Stomach (tissue), 9 donors: ENCODE data around the gene VOPP1. TPM values are rescaled to one million over a fixed set of nuclear protein-coding genes. Genes with fewer than 3 reads are reported as not detected.

Experiments used
- DNase-seq, 2 donors: peaks; one replicate each; pipeline versions ENCODE4 v3.0.0 to v3.0.0-alpha.2; 2013 to 2019
- H3K27ac ChIP-seq, 5 donors: fragments of 200-600 bp in 4 of 5; sonication (generic) in 4 of 5; one replicate each; pipeline ENCODE4 v1.5.1; 2013 to 2019; ENCODE audit warnings: mild to moderate bottlenecking in 1 of 5, moderate library complexity in 1 of 5
- H3K27me3 ChIP-seq, 3 donors: fragments of 200-600 bp; sonication (generic); one replicate each; pipeline ENCODE4 v1.5.1; 2017 to 2019; ENCODE audit warnings: mixed run types in 1 of 3
- H3K36me3 ChIP-seq, 4 donors: fragments of 200-600 bp; sonication (generic); 1 replicate in 3 of 4; 2 replicates in 1 of 4; pipeline ENCODE4 v1.5.1; 2016 to 2019
- H3K4me1 ChIP-seq, 4 donors: fragments of 200-600 bp; sonication (generic); one replicate each; pipeline ENCODE4 v1.5.1; 2016 to 2019
- H3K4me3 ChIP-seq, 4 donors: fragments of 200-600 bp; sonication (generic) in 3 of 4; one replicate each; pipeline ENCODE4 v1.5.1; 2016 to 2019; ENCODE audit warnings: mild to moderate bottlenecking in 1 of 4
- H3K9me3 ChIP-seq, 4 donors: fragments of 200-600 bp; sonication (generic); one replicate each; pipeline ENCODE4 v1.5.1; 2016 to 2019
- EP300 ChIP-seq: sonication (generic); formaldehyde crosslinking; IDR thresholded peaks from one replicate; pipeline ENCODE4 v1.6.1; 2017; ENCODE audit warnings: antibody characterized with exemption
- POLR2A ChIP-seq, 4 donors: fragments of 450-650 bp; IDR thresholded peaks; one replicate each; pipeline ENCODE4 v1.6.1; 2016; ENCODE audit warnings: antibody characterized with exemption in 4 of 4, control low read depth in 2 of 4, mild to moderate bottlenecking in 1 of 4, moderate library complexity in 1 of 4
- POLR2AphosphoS5 ChIP-seq, 3 donors: sonication (generic); formaldehyde crosslinking; IDR thresholded peaks; one replicate each; pipeline ENCODE4 v1.6.1; 2016; ENCODE audit warnings: antibody characterized with exemption in 3 of 3
- WGBS, 5 donors: extraction: QIAGEN DNeasy Blood & Tissue Kit in 3 of 5; methylation state at CpG; one replicate each; pipeline versions ENCODE4 v1.1.5 to v1.1.7; 2013 to 2018; 5-methylcytosine and 5-hydroxymethylcytosine counted together
- intact Hi-C: fragments of 100-400 bp; cut with DNase I; formaldehyde crosslinking; loops from one replicate; pipeline ENCODE4 v1.15.1; 2023; ENCODE audit warnings: low total_unique reads
- polyA plus RNA-seq, 3 donors: library from polyadenylated mRNA; stranded (reverse); fragments of 200-250 nt; gene quantifications; one replicate each; pipeline ENCODE4 v1.2.3, GENCODE V29; 2013
- total RNA-seq, 5 donors: library from RNA; depleted of rRNA; stranded (reverse); fragments of >200 nt; gene quantifications; one replicate each; pipeline versions ENCODE4 v1.1.0 to v1.2.3, GENCODE V29; 2014 to 2016
- TF ChIP-seq, protein P1 (sequence below), 7 experiments: fragments of 450-650 bp in 4 of 7; fragments of 200-600 bp in 3 of 7; sonication (generic) in 3 of 7; IDR thresholded peaks; one replicate each; pipeline ENCODE4 v1.5.1; 2016 to 2019; ENCODE audit warnings: antibody characterized with exemption in 7 of 7, control low read depth in 2 of 7, mild to moderate bottlenecking in 1 of 7
- donor health status: healthy with polysubstance abuse.
- donor health status: Bipolar disorder and iron deficiency.
- donor health status: healthy.

The VOPP1 gene
- total and polyA plus RNA-seq, 8 donors: 14.0 to 117 (median 37.0) TPM

GRCh38 chr7:55574051-55574717 is 1.9 kb upstream of the VOPP1 start:
- peak overlapping the region in 2 of 5 donors; percentile 49 to 95 for H3K27ac ChIP-seq
- no peak for DNase-seq
- peaks cover 30 to 44% (median 41%) of the 10 kb centered on the region in 4 donors for H3K4me1 ChIP-seq
- no peaks in the 10 kb centered on the region for H3K36me3 ChIP-seq
- intact Hi-C loops: no loop called here
- no peak overlapping the region for H3K4me3 ChIP-seq
- WGBS, 5 donors: 16 to 39% (median 35%) methylated on average over 3 of the region's 3 CpGs
- H3K9me3 ChIP-seq: no peaks in the 10 kb centered on the region
- TF ChIP-seq EP300: no peak
- TF ChIP-seq POLR2AphosphoS5 (IDR thresholded peaks at IDR 0.05): peak in 2 of 3 donors; percentile 10 to 18
- H3K27me3 ChIP-seq: no peaks in the 10 kb centered on the region

- H3K4me3 ChIP-seq: peak overlapping the region; percentile 79 to 98 (median 96)
- peak overlapping the region in 4 of 5 donors; percentile 89 to 95 (median 92) for H3K27ac ChIP-seq
- no peaks in the 10 kb centered on the region for H3K27me3 ChIP-seq
- TF ChIP-seq EP300 (no peak), POLR2A (IDR thresholded peaks at IDR 0.05) (no peak), POLR2AphosphoS5 (IDR thresholded peaks at IDR 0.05) (no peak)
- TF ChIP-seq, protein P1, sequence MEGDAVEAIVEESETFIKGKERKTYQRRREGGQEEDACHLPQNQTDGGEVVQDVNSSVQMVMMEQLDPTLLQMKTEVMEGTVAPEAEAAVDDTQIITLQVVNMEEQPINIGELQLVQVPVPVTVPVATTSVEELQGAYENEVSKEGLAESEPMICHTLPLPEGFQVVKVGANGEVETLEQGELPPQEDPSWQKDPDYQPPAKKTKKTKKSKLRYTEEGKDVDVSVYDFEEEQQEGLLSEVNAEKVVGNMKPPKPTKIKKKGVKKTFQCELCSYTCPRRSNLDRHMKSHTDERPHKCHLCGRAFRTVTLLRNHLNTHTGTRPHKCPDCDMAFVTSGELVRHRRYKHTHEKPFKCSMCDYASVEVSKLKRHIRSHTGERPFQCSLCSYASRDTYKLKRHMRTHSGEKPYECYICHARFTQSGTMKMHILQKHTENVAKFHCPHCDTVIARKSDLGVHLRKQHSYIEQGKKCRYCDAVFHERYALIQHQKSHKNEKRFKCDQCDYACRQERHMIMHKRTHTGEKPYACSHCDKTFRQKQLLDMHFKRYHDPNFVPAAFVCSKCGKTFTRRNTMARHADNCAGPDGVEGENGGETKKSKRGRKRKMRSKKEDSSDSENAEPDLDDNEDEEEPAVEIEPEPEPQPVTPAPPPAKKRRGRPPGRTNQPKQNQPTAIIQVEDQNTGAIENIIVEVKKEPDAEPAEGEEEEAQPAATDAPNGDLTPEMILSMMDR (IDR thresholded peaks at IDR 0.05): no peak
- DNase-seq: no peak
- intact Hi-C loops: no loop called here
- H3K9me3 ChIP-seq: no peaks in the 10 kb centered on the region
- H3K4me1 ChIP-seq: peaks cover 35 to 51% (median 49%) of the 10 kb centered on the region in 4 donors
- 50 to 61% (median 58%) methylated on average over 9 of the region's 9 CpGs for WGBS, 5 donors
- H3K36me3 ChIP-seq: no peaks in the 10 kb centered on the region
Measured at GRCh38 chr7:55573234-55573900, 1.1 kb upstream of the VOPP1 start.

- TF ChIP-seq POLR2AphosphoS5 (IDR thresholded peaks at IDR 0.05) (peak in 1 of 3 donors; percentile 9), EP300 (no peak)
- TF ChIP-seq, protein P1 (IDR thresholded peaks at IDR 0.05): no peak
- Histone ChIP-seq H3K4me1 (peaks cover 35 to 65% (median 55%) of the 10 kb centered on the region in 4 donors), H3K36me3 (no peaks in the 10 kb centered on the region), H3K4me3 (peak overlapping the region; percentile 79 to 98 (median 96)), H3K27ac (peak overlapping the region; percentile 89 to 95 (median 93)), H3K9me3 (no peaks in the 10 kb centered on the region), H3K27me3 (no peaks in the 10 kb centered on the region)
- DNase-seq: peak; percentile 71 to 82
- whole genome bisulfite sequencing, 5 donors: 0 to 1% (median 1%) methylated on average over 31 to 87 of the region's 97 CpGs
- intact Hi-C loops: no loop called here
Measured at GRCh38 chr7:55571511-55572377, 558 bp downstream of the VOPP1 start.

GRCh38 chr7:55570939-55571338 is 1.4 kb downstream of the VOPP1 start:
- Histone ChIP-seq H3K36me3 (no peaks in the 10 kb centered on the region), H3K4me3 (peak overlapping the region; percentile 79 to 98 (median 96)), H3K27me3 (no peaks in the 10 kb centered on the region), H3K27ac (peak overlapping the region in 4 of 5 donors; percentile 89 to 95 (median 94)), H3K9me3 (no peaks in the 10 kb centered on the region), H3K4me1 (peaks cover 35 to 66% (median 57%) of the 10 kb centered on the region in 4 donors)
- WGBS, 5 donors: 9 to 19% (median 13%) methylated on average over 5 of the region's 5 CpGs
- intact Hi-C loops: no loop called here
- no peak for DNase-seq
- TF ChIP-seq POLR2AphosphoS5 (IDR thresholded peaks at IDR 0.05) (no peak), EP300 (no peak), POLR2A (IDR thresholded peaks at IDR 0.05) (no peak)
- TF ChIP-seq, protein P1 (IDR thresholded peaks at IDR 0.05): no peak
